ENCODE data around the gene KCNK10.

- TF ChIP-seq, protein P1, sequence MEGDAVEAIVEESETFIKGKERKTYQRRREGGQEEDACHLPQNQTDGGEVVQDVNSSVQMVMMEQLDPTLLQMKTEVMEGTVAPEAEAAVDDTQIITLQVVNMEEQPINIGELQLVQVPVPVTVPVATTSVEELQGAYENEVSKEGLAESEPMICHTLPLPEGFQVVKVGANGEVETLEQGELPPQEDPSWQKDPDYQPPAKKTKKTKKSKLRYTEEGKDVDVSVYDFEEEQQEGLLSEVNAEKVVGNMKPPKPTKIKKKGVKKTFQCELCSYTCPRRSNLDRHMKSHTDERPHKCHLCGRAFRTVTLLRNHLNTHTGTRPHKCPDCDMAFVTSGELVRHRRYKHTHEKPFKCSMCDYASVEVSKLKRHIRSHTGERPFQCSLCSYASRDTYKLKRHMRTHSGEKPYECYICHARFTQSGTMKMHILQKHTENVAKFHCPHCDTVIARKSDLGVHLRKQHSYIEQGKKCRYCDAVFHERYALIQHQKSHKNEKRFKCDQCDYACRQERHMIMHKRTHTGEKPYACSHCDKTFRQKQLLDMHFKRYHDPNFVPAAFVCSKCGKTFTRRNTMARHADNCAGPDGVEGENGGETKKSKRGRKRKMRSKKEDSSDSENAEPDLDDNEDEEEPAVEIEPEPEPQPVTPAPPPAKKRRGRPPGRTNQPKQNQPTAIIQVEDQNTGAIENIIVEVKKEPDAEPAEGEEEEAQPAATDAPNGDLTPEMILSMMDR (IDR thresholded peaks at IDR 0.05; ENCODE audit: low read depth, low read length): no peak
- no peak for TF ChIP-seq EZH2phosphoT487 (IDR thresholded peaks at IDR 0.05; ENCODE audit: low read depth)
Measured at GRCh38 chr14:88318406-88318805, 4.7 kb downstream of the KCNK10 start.

Data from OCI-LY3 (cell line).